GM18502 (cell line): ENCODE results near the gene SIK3.
"Not testable (repeated sequence)": the region's sequence is repeated elsewhere in the genome, so short reads cannot be mapped to it uniquely, and the experiment has no call there.

Experiments used
- ATAC-seq: cut with Tn5 transposase; IDR thresholded peaks from one replicate; pipeline ENCODE4 v1.9.1; 2021; ENCODE audit warnings: mild to moderate bottlenecking; ENCODE audit not compliant: unreplicated experiment, poor library complexity

Gene SIK3

GRCh38 chr11:117098269-117099232, at the start of gene SIK3:
TSS of gene SIK3 (minus strand) at chr11:117098428. CDS start at chr11:117098415, 13 bp downstream.
- ATAC-seq: peak; percentile 81

- no peak for ATAC-seq
These were observed 48.3 kb upstream of the SIK3 start for GRCh38 chr11:117146521-117146920.

- ATAC-seq: no peak
These were observed 47.1 kb upstream of the SIK3 start for GRCh38 chr11:117145393-117145761.

GRCh38 chr11:117144477-117145392, 46.5 kb upstream of the SIK3 start:
- ATAC-seq: peak; percentile 62

- peak; percentile 95 for ATAC-seq
These were observed 45.7 kb upstream of the SIK3 start, which contains the start of gene PAFAH1B2 for GRCh38 chr11:117143871-117144476. TSS of gene PAFAH1B2 (plus strand) at chr11:117144287. CDS start at chr11:117152448, 8,161 bp downstream.

GRCh38 chr11:117143390-117143789, 45.2 kb upstream of the SIK3 start:
- peak; percentile 23 for ATAC-seq

- not testable (repeated sequence) for ATAC-seq
These were observed 39.2 kb upstream of the SIK3 start for GRCh38 chr11:117137223-117138086.

GRCh38 chr11:117134979-117135378, 36.8 kb upstream of the SIK3 start:
- ATAC-seq: not testable (repeated sequence)

- no peak for ATAC-seq
These were observed 36.2 kb upstream of the SIK3 start for GRCh38 chr11:117134431-117134830.

GRCh38 chr11:117130879-117131278, 32.7 kb upstream of the SIK3 start:
- ATAC-seq: no peak

- ATAC-seq: not testable (repeated sequence)
These were observed 32.2 kb upstream of the SIK3 start for GRCh38 chr11:117130396-117130795.

- ATAC-seq: no peak
These were observed 30.1 kb upstream of the SIK3 start for GRCh38 chr11:117128289-117128688.

- no peak for ATAC-seq
These were observed 29.1 kb upstream of the SIK3 start for GRCh38 chr11:117127171-117127901.

- ATAC-seq: no peak
These were observed 28.2 kb upstream of the SIK3 start for GRCh38 chr11:117126223-117126965.

GRCh38 chr11:117122556-117122955, 24.3 kb upstream of the SIK3 start:
- ATAC-seq: no peak

GRCh38 chr11:117121176-117121575, 22.9 kb upstream of the SIK3 start:
- ATAC-seq: no peak

- ATAC-seq: no peak
These were observed 19.5 kb upstream of the SIK3 start for GRCh38 chr11:117117681-117118080.

GRCh38 chr11:117112939-117113338, 14.7 kb upstream of the SIK3 start:
- not testable (repeated sequence) for ATAC-seq
